GM03348 (cell line): ENCODE data around the gene TLR10.

Experiments used
- DNase-seq: peaks from one replicate; pipeline ENCODE4 v3.0.0; 2012; ENCODE audit warnings: low spot score

Gene TLR10

GRCh38 chr4:38730493-38730829 lies 52.3 kb downstream of the TLR10 start:
- no peak for DNase-seq

DNA sequence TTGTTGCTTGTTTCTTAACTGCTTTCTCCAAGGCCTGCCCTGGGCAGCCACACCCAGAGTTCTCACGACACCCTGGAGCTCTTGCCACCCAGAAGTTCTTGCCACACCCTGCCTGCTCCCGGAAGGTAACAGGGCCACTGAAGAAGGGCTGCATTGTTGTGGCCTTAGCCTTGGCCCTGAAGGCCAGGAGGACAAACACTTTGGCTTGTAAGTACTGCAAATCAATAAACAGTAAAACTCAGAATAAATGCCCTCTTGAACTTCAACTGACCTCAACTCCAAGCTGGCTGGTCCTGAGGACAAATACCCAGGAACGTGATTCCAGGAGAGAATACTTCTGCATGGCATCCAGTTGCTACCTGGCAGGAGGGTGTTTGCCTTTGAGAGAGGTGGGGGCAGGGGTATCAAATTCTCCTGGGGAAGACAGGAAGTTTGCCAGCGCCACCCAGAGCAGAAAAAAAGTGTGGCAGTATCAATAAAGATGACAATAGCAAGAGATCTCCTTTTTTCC lies 54.1 kb downstream of the TLR10 start:
- no peak for DNase-seq

GRCh38 chr4:38724475-38724808 lies 58.3 kb downstream of the TLR10 start:
- DNase-seq = no peak

DNA sequence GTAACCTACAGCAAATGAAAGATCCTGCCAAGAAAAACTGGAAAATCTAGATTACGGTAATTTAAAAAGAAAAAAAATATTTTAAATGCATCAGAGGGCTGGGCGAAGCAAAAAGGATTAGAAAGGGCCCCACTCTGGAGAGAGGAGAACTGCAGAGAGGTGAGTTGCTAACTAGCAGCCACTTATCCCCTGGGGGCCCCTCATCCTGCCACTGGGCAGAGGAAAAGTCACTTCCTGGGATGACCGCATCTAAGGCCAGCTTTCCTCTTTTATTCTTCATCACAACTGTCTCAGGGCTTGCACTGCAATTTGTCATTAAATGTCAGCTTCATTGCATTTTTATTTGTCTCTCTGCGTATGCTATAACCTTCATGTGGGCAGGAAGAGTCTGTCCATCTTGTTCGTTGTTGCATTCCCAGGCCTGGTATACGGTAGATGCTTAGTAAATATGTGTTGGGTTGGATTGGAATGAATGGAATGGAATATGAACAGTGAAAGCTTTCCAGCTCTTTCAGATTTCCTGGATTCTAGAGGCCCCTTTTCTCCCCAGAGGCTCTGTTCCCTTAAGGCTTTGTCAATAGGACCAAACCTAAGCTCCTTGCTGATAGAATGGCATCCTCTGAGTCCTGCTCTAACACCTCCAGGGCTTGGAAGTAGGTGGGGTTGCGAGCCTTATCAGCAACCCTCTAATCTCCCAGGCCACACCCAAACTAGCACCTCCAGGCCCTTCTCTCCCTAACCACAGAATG lies 58.9 kb downstream of the TLR10 start:
- DNase-seq = peak; percentile 18

GRCh38 chr4:38723114-38723513 lies 59.7 kb downstream of the TLR10 start:
- DNase-seq = no peak
